GM12874 (cell line): ENCODE results near the gene NINJ1.
A peak's percentile ranks its signal among the peaks of the same experiment; 100 is the strongest.

Experiments used
- CTCF ChIP-seq: IDR thresholded peaks from 2 replicates; pipeline ENCODE4 v1.5.1; 2011; ENCODE audit warnings: low read depth, mild to moderate bottlenecking, control low read depth, low read length, moderate library complexity; ENCODE audit not compliant: insufficient read depth

NINJ1 gene

GRCh38 chr9:93168581-93168980 is 34.5 kb upstream of the NINJ1 start:
- no peak for TF ChIP-seq CTCF

- TF ChIP-seq CTCF = no peak
Measured at GRCh38 chr9:93167838-93168237, 33.8 kb upstream of the NINJ1 start.

- TF ChIP-seq CTCF = no peak
Measured at GRCh38 chr9:93167185-93167584, 33.1 kb upstream of the NINJ1 start.

- no peak for TF ChIP-seq CTCF
Measured at GRCh38 chr9:93166699-93167098, 32.6 kb upstream of the NINJ1 start.

- TF ChIP-seq CTCF = no peak
Measured at GRCh38 chr9:93164085-93164484, 30.0 kb upstream of the NINJ1 start.

GRCh38 chr9:93161786-93162562 is 27.9 kb upstream of the NINJ1 start:
- no peak for TF ChIP-seq CTCF

- TF ChIP-seq CTCF = peak; percentile 99
Measured at GRCh38 chr9:93159601-93160471, 25.8 kb upstream of the NINJ1 start.
